NCI-H1105 (cell line): ENCODE measurements around the gene PISD.
A peak's percentile ranks its signal among the peaks of the same experiment; 100 is the strongest.

Source experiments
- DNase-seq: peaks from one replicate; lab custom pipeline; 2025; lab: John Stamatoyannopoulos, UW

PISD gene

DNA sequence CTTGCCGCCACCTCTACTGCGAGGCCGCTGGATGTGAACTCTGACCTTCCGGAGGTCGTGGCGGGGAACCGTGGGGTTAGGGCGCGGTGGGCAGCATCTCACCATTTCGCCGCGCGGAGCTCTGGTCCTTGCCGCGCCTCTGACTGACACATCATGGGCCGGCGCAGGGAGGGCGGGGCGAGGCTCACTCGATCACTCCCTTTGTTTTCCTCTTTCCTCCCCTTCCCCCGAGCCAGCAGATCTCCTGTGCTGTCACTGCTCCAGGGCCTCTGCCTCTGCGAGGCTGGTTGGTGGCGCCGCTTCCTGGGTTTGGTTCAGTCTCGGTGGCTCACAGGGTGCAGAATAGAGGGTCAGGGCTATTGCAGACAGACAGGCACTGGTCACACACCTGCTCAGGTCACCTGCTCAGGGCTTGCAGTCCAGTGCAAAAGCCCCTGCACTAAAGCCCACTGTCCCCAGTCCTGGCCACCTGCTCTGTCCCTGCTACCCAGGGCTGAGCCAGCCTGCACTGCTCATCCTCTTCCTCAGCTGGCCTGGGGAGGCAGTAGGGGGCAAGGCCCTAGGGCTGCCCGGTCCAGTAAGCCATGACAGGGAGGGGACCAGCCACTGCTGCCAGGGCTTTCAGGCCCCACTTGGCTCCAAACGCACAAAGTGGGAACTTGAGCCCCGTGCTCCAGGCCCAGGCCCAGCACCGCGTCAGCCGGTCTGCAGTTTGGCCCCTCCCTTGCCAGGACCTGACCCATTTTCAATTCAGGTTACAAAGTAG lies 36.2 kb downstream of the PISD start:
- no peak for DNase-seq

DNA sequence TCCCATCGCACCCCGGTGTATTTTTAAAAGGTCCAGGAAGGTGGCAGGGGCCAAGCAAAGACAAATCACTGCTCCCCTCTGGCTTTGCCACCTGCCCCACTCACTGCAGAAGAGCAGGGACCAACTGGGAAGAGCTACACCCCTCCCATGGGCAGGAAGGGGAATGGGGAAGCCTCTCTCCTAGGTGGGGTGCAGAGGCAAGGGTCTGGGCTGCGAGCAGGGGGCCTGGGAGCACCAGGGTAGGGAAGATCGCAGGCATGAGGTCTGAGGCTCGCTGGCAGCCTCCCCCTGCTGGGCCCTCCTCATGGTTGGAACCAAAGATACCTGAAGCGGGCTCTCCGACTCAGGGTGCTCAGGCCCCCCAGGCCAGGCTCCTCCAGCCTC lies 36.8 kb downstream of the PISD start:
- DNase-seq, result no peak

GRCh38 chr22:31623592-31624304 lies 38.3 kb downstream of the PISD start:
- no peak for DNase-seq

DNA sequence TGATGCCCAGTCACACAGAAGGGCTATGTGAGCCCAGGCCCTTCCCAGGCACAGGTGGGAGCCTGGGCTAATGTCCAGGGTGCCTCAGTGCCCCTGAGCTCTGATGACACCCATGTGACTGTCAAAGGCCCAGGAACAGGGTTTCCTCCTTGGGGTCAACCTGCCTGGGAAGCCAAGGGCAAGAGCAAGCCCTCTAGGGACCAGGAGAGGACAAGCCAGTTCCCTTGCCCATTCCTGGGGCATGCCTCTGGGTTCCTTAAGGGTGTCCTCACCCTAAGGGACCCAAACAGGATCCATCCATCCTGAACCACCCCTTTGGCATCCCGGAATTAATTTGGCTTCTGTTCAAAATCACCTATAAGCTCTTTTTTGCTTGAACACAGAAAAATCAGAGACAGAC lies 39.0 kb downstream of the PISD start:
- DNase-seq, result no peak

- DNase-seq, result no peak
These were observed 40.4 kb downstream of the PISD start for GRCh38 chr22:31621507-31622124.

DNA sequence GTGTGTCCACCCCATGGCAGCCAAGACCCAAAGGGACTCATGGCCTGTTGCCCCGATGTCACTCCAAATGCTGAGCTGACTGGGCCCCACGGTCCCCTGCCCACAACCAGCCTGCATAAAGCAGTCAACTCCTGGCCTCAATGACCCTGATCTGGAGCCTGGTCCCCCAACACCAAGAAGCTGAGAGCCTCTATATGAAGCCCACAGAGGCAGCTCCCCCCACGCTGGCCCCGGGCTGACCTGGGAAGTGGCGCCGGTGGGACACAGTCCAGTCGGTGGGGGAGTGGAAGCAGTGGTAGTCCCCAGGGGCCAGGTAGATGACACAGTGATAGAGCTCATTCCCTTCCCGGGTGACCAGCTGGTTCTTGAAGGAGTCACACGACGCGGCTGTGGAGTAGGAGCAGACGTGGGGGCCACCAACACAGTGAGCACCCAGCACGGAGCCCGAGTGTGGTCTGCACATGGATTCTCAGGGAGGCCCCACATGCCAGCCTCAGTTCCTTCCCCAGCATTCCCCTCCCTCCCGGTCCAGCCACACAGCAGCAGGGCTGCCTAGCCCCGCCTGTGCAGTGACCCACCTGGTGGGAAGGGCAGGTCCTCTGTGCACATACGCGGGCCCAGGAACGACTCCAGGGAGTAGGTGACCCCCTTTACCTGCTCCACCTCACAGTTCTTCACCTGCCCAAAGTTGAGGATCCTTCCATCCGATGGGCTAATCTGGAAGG lies 41.1 kb downstream of the PISD start:
- no peak for DNase-seq

GRCh38 chr22:31619611-31620300 lies 42.3 kb downstream of the PISD start:
- no peak for DNase-seq

DNA sequence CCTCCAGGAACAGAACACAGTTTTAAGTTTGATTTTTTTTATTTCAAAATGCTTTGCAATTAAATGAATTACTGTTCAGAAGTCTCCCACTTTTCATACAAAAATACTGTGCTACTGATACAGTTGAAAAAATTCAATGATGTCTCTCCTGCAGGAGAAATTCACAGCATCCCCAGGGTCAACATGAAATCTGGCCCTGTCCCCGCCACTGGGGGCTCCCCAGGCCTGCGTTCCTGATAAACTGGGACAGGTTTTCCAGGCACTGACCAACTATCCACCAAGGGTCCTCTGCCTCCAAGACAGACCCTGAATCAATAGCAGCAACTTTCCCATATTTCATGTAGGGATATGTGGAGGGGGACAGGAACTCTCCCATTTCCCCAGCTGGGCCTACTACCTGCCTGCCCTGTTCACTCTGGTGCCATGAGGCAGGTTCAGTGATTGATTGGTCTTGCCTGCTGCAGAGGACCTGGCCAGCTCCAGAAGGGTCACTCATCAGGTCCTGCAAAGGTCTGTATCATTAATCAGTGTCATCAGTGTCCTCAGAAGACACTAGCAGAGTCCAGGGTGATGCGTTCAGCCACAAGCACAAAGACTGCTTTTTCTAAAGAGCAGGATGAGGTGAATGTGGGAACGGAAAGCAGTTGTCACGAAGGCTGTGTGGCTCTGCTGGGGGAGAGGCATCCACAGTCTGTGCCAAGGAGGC lies 43.4 kb downstream of the PISD start:
- DNase-seq, result no peak

- DNase-seq, result peak; percentile 94
These were observed 44.0 kb downstream of the PISD start for GRCh38 chr22:31618057-31618456.

DNA sequence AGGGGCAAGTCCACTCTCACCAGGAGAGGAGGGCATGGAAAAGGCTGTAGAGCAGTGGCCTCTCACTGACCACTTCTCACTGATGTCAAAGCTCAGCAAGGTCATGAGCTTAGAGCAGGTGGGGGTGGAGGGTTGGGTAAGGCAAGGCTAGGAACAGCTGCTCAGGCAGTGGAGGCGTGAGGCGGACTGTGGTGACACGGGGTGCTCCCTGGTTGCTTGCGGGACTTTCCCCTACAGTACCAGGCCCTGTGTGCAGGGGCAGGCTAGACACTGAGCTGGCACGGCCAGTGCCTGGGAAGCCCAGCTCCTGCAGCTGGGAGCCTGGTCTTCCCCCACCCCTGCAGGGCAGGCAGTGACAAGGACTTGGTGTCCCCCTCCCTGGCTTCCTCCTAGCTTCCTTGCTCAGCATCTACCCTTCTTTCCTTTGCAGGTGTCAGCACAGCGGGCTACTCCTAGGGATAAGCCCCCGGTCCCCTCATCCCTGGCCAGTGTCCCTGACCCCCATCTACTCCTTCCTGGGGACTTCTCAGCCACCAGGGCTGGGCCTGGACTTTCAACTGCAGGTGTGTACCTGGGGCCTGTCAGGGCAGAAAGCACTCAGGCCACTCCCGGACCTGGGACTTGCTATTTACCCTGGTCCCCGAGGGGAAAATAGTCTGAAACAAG lies 45.6 kb downstream of the PISD start:
- DNase-seq, result no peak

GRCh38 chr22:31615940-31616314 lies 46.1 kb downstream of the PISD start:
- no peak for DNase-seq

- DNase-seq, result no peak
These were observed 46.5 kb downstream of the PISD start for GRCh38 chr22:31615491-31615860.

DNA sequence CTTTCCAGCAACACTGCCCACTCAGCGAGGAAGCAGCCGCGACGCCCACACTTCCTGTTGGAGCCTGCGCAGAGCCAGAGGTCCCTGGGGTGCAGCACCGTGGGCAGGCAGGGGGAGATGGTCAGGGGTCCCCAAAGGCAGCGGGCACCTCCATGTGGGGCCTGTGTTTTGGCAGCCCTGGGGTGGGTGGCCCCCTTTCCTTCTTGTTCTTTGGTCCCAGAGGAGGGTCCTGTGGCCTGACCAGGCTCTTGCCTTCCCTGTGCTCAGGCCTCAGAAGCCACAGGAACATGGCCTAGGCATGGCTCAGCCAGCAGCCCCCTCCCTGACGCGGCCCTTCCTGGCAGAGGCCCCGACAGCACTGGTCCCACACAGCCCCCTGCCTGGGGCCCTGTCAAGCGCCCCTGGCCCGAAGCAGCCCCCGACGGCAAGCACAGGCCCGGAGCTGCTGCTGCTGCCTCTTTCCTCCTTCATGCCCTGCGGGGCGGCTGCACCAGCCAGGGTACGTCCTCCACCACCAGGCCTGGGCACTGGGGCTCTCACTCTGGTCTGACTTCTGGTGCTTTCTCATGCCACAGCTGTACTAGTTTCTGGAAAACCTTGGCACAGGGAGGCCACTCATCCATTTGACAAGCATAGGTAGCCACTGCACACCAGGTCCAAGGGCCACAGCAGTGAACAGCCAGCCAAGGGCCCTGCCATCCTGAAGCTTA lies 47.1 kb downstream of the PISD start:
- DNase-seq, result no peak

GRCh38 chr22:31613904-31614296 lies 48.1 kb downstream of the PISD start:
- no peak for DNase-seq

DNA sequence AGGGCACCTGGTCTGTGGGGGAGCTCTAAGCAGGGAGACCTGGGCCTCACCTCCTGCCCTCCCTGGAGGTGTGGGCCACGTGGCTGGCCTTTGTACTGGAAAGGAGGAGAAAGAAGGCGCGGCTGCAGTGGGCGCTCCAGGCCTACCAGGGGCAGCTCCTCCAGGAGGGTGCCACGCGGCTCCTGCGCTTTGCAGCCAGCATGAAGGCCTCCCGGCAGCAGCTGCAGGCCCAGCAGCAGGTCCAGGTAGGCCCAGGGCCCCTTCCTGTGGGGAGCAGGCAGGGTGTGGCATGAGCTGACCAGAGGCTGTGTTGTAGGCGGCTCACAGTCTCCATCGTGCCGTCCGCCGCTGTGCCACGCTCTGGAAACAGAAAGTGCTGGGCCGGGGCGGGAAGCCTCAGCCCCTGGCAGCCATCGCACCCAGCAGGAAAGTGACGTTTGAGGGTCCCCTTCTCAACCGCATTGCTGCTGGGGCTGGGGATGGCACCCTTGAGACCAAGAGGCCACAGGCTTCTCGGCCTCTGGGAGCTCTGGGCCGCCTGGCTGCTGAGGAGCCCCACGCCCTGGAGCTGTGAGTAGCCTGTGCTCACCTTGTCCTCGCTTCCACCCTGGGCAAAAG lies 48.6 kb downstream of the PISD start:
- DNase-seq, result no peak

DNA sequence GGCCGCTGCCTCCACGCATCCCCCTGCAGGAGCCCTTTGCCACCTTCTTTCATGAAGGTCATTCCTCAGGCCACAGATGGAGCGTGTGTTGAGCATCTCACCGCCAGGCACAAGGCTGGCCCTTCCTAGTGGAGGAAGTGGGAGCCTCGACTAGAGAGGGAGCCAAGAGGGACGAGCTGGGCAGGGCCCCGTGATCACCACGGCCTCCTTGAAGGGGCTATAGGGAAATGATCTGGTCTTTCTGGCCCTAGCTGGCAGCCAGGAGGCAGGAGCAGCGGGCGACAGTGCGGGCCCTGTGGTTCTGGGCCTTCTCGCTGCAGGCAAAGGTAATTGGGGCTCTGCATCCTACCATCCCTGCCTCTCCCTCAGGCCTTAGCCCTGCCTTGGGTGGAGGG lies 49.1 kb downstream of the PISD start:
- no peak for DNase-seq

- DNase-seq, result no peak
These were observed 50.8 kb downstream of the PISD start for GRCh38 chr22:31611061-31611760.

DNA sequence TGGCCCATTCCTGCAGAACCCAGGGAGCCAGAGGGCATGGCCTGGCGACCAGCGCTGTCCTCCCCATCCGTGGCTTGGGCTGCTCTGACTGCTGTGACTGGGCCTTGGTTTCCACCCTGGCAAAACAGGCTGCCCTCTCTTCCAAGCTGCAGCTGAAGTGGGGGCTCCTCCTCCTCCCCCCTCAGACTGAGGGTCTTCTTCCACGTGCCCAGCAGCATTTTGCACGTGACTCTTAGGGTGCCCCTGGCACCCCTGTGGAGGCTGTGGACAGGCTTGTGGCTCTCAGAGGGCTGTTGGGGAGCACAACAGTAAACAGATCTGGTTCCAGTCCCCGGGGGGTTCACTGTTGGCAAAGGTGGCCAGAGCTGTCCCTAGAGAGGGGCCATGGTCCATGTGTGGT lies 51.4 kb downstream of the PISD start:
- no peak for DNase-seq

DNA sequence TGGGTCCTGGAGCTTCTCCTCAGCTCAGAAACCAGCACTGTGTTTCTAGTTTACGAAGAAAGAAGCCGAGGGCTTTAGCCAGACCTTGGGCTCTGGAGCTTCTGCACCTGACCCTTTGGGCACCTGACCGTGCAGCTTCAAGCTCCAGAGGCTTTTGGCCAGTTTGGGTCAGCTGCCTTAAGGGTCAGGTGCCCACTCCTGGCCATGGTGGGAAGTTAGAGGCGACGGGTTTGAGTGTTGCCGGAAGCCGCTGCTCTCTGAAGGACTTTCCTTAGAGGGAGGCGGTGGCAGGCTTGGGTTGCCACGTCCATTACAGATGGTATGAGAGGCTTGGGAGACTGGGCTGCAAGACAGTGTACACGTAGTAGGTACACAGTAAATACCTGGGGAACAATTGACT lies 52.3 kb downstream of the PISD start:
- DNase-seq, result no peak
